ENCODE data around the gene WSCD1. TPM values are rescaled to one million over a fixed set of nuclear protein-coding genes. Genes with fewer than 3 reads are reported as not detected.

WSCD1 gene
- total and polyA plus RNA-seq, 2 of the 4 experiments (the other 2 are of a cell fraction) = 0.07 TPM; not detected in 1

GRCh38 chr17:6094926-6095325, 24.7 kb downstream of the WSCD1 start:
- H3K9me3 ChIP-seq (ENCODE audit: control insufficient read depth, insufficient read depth, low read length) = peaks cover 8% of the 10 kb centered on the region; the same call in 1 of the 2 replicates
- intact Hi-C loops (cut with micrococcal nuclease) = no loop called here
- TF ChIP-seq CHD1 (IDR thresholded peaks at IDR 0.05; ENCODE audit: low read depth, low read length) (no peak), MAFK (IDR thresholded peaks at IDR 0.05; ENCODE audit: low read depth, low read length) (no peak), CTCF (conservative IDR thresholded peaks at IDR 0.05; ENCODE audit: low read depth, low read length) (no peak), RFX5 (IDR thresholded peaks at IDR 0.05; ENCODE audit: low read depth, low read length) (no peak), MXI1 (IDR thresholded peaks at IDR 0.05; ENCODE audit: borderline replicate concordance, low read depth, low read length) (no peak), BHLHE40 (IDR thresholded peaks at IDR 0.05; ENCODE audit: low read depth, low read length) (no peak), USF2 (IDR thresholded peaks at IDR 0.05; ENCODE audit: low read depth, low read length) (no peak), SMC3 (IDR thresholded peaks at IDR 0.05; ENCODE audit: low read depth, low read length) (no peak), RAD21 (IDR thresholded peaks at IDR 0.05; ENCODE audit: low read length) (no peak), ELK1 (IDR thresholded peaks at IDR 0.05; ENCODE audit: borderline replicate concordance, low read depth, low read length) (no peak), POLR2A (IDR thresholded peaks at IDR 0.05; ENCODE audit: low read depth, low read length) (no peak), RCOR1 (IDR thresholded peaks at IDR 0.05; ENCODE audit: insufficient replicate concordance, low read length) (no peak), CEBPB (IDR thresholded peaks at IDR 0.05; ENCODE audit: low read depth, low read length) (no peak), NFE2L2 (IDR thresholded peaks at IDR 0.05; ENCODE audit: low read depth, low read length) (no peak), MAZ (IDR thresholded peaks at IDR 0.05; ENCODE audit: borderline replicate concordance, low read depth, low read length) (no peak), FOS (IDR thresholded peaks at IDR 0.05; ENCODE audit: low read depth, low read length) (no peak)
- H4K20me1 ChIP-seq (ENCODE audit: insufficient read depth, low read length) = no peaks in the 10 kb centered on the region
- H3K27me3 ChIP-seq (ENCODE audit: control insufficient read depth, insufficient read depth, low read length) = no peaks in the 10 kb centered on the region
- H2AK9ac ChIP-seq (replicated peaks; ENCODE audit: low read depth, low read length, poor library complexity) = no peak overlapping the region
- no peak overlapping the region for H4K91ac ChIP-seq (ENCODE audit: insufficient read depth, low read depth, low read length)
- 44% methylated on average over 3 of the region's 11 CpGs; no CpG with 5 or more reads in 1 of the 2 experiments for WGBS, 2 experiments (ENCODE audit: extremely low coverage in 2 of 2, insufficient read length in 1 of 2)
- H3K23ac ChIP-seq (ENCODE audit: low read depth, low read length) = no peak overlapping the region
- H2AK5ac ChIP-seq (ENCODE audit: low read depth, low read length) = no peak overlapping the region
- H3K4me1 ChIP-seq (ENCODE audit: control insufficient read depth, insufficient read depth, low read length) = no peaks in the 10 kb centered on the region
- dilution Hi-C loops (cut with HindIII; ENCODE audit: low sequenced_read_pairs, unreplicated experiment) = no loop called here
- no peak overlapping the region for H3K9ac ChIP-seq (ENCODE audit: low read depth, low read length)
- no peak overlapping the region for H3K14ac ChIP-seq (replicated peaks; ENCODE audit: low read depth, low read length)
- no peak overlapping the region for H3K4me2 ChIP-seq (ENCODE audit: low read depth, low read length)
- H3K4ac ChIP-seq (ENCODE audit: low read depth, low read length) = no peak overlapping the region
- H3K79me1 ChIP-seq (ENCODE audit: low read depth in 1 of 2, low read length in 2 of 2) = no peaks in the 10 kb centered on the region
- no peak overlapping the region for H3K56ac ChIP-seq (ENCODE audit: extremely low read depth, insufficient read depth, low read length)
- CTCF ChIA-PET = no interaction called here
- no peak overlapping the region for H3K4me3 ChIP-seq (ENCODE audit: insufficient read depth, low read depth, low read length)
- in situ Hi-C loops (cut with MboI; ENCODE audit: low sequenced_read_pairs) = no loop called here
- ATAC-seq (ENCODE audit: low read depth) (no peak), DNase-seq (no peak)
- H2BK20ac ChIP-seq (ENCODE audit: low read depth, low read length) = no peak overlapping the region
- H3K27ac ChIP-seq (ENCODE audit: insufficient read depth, low read length) = no peak overlapping the region
- no peak overlapping the region for H4K5ac ChIP-seq (ENCODE audit: low read depth, low read length)
- no peak overlapping the region for H2BK15ac ChIP-seq (ENCODE audit: low read depth, low read length)
- no peaks in the 10 kb centered on the region for H3K9me1 ChIP-seq (ENCODE audit: insufficient read depth, low read length)
- no peaks in the 10 kb centered on the region for H3K36me3 ChIP-seq (ENCODE audit: control insufficient read depth, insufficient read depth, low read length)
- H2BK5ac ChIP-seq (ENCODE audit: low read depth, low read length, poor library complexity, severe bottlenecking) = no peak overlapping the region
- POLR2A ChIA-PET (ENCODE audit: unreplicated experiment) = no interaction called here
- H4K8ac ChIP-seq (ENCODE audit: low read depth in 2 of 2, low read length in 2 of 2) = no peak overlapping the region
- H2AFZ ChIP-seq (replicated peaks; ENCODE audit: low read length, poor library complexity) = no peak overlapping the region
- no TSS peak for BruUV-seq (replicated peaks)
- no peak overlapping the region for H3K18ac ChIP-seq (ENCODE audit: low read depth, low read length)
- no peak overlapping the region for H2BK120ac ChIP-seq (ENCODE audit: low read depth, low read length)

All from IMR-90 (cell line).